NCI-H2196 (cell line): ENCODE results near the gene IVL.

Source experiments
- DNase-seq: peaks from one replicate; lab custom pipeline; 2025; ENCODE audit not compliant: unreplicated experiment; lab: John Stamatoyannopoulos, UW

IVL gene

GRCh38 chr1:152946248-152946647 lies 37.9 kb downstream of the IVL start:
- no peak for DNase-seq

GRCh38 chr1:152946651-152947256 lies 38.4 kb downstream of the IVL start, which contains the start of gene SPRR5:
TSS of gene SPRR5 (plus strand) at chr1:152947206. CDS start at chr1:152948555, 1,349 bp downstream.
- DNase-seq, result no peak

- DNase-seq, result no peak
Observed at GRCh38 chr1:152951711-152952110, 43.4 kb downstream of the IVL start.

GRCh38 chr1:152953761-152954160 lies 45.4 kb downstream of the IVL start:
- no peak for DNase-seq

- DNase-seq, result no peak
Observed at GRCh38 chr1:152954436-152954835, 46.1 kb downstream of the IVL start.

GRCh38 chr1:152957561-152957960 lies 49.2 kb downstream of the IVL start:
- DNase-seq, result no peak

- no peak for DNase-seq
Observed at GRCh38 chr1:152959273-152959672, 50.9 kb downstream of the IVL start.

GRCh38 chr1:152959801-152960451 lies 51.6 kb downstream of the IVL start:
- DNase-seq, result no peak

GRCh38 chr1:152960452-152961044 lies 52.2 kb downstream of the IVL start:
- DNase-seq, result no peak
